Endothelial cell of umbilical vein (primary cell): ENCODE results near the gene HEXIM1.

Experiments used
- FOS ChIP-seq: IDR thresholded peaks from 2 replicates; pipeline ENCODE4 v1.6.1; 2011; ENCODE audit warnings: mild to moderate bottlenecking, low read length, moderate library complexity, borderline replicate concordance; ENCODE audit not compliant: insufficient read depth
- JUN ChIP-seq: IDR thresholded peaks from 2 replicates; pipeline ENCODE4 v1.6.1; 2011; ENCODE audit warnings: borderline replicate concordance, low read depth; ENCODE audit not compliant: insufficient read length, insufficient read depth
- POLR2A ChIP-seq: IDR thresholded peaks from 2 replicates; pipeline ENCODE4 v1.6.1; 2012; ENCODE audit warnings: low read depth, mild to moderate bottlenecking, control low read depth, low read length
- POLR2AphosphoS5 ChIP-seq: IDR thresholded peaks from 2 replicates; pipeline ENCODE4 v1.6.1; 2012; ENCODE audit warnings: low read depth, mild to moderate bottlenecking, control low read depth, low read length, moderate library complexity; ENCODE audit not compliant: insufficient read depth
- TF ChIP-seq, protein P1 (sequence below), 2 donors: IDR thresholded peaks; 1 replicate in 1 of 2; 2 replicates in 1 of 2; pipeline ENCODE4 v1.5.1; 2011; ENCODE audit warnings: low read length in 2 of 2, mild to moderate bottlenecking in 2 of 2, moderate library complexity in 2 of 2, control low read depth in 1 of 2, inconsistent platforms in 1 of 2, low read depth in 1 of 2; ENCODE audit not compliant: insufficient read depth in 1 of 2; ENCODE audit errors: extremely low read depth in 1 of 2

DNA sequence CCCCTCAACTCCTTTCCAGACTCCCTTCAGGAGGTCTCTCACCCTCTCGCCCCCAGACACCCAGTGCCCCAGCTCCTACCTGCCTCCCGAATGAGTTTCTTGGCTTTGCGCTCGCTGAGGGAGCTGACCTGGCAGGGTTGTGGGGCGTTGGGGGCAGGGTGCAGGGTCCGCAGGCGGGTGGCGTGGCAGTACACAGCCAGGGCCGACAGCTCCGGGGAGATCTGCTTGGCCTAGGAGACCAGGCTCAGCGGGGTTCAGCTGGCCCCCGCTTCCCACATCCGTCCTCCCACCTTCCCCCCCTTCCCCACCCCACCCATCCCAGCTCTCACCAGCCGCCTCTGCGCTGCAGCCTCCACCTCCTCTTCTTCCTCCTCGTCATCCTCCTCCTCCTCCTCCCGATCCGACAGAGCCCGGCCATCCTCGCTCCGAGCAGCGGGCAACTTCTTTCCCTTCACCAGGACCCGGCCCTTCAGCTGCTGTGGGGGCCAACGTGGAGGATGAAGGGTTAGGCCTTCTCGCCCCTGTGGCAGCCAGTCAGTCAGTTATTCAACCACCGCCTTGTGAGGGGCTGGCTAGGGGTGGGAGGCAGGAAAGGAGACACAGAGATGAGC lies 33.2 kb upstream of the HEXIM1 start:
- TF ChIP-seq JUN (no peak), POLR2AphosphoS5 (no peak), FOS (no peak), POLR2A (no peak)
- TF ChIP-seq, protein P1, sequence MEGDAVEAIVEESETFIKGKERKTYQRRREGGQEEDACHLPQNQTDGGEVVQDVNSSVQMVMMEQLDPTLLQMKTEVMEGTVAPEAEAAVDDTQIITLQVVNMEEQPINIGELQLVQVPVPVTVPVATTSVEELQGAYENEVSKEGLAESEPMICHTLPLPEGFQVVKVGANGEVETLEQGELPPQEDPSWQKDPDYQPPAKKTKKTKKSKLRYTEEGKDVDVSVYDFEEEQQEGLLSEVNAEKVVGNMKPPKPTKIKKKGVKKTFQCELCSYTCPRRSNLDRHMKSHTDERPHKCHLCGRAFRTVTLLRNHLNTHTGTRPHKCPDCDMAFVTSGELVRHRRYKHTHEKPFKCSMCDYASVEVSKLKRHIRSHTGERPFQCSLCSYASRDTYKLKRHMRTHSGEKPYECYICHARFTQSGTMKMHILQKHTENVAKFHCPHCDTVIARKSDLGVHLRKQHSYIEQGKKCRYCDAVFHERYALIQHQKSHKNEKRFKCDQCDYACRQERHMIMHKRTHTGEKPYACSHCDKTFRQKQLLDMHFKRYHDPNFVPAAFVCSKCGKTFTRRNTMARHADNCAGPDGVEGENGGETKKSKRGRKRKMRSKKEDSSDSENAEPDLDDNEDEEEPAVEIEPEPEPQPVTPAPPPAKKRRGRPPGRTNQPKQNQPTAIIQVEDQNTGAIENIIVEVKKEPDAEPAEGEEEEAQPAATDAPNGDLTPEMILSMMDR (IDR thresholded peaks at IDR 0.05; ENCODE audit: extremely low read depth in 1 of 2, insufficient read depth in 1 of 2, low read depth in 1 of 2, low read length in 2 of 2), result no peak
